HepG2 (cell line): Measurements from ENCODE around the gene C1QTNF5. TPM values are rescaled to one million over a fixed set of nuclear protein-coding genes. Genes with fewer than 3 reads are reported as not detected.

ENCODE experiments used
- GPBP1L1 ChIP-seq: sonication (generic); formaldehyde crosslinking; IDR thresholded peaks from 2 replicates; pipeline ENCODE4 v1.5.0; 2020; ENCODE audit warnings: mild to moderate bottlenecking, missing genetic modification reagents
- IKZF4 ChIP-seq: sonication (generic); formaldehyde crosslinking; IDR thresholded peaks from 2 replicates; pipeline ENCODE4 v1.5.1; 2020; ENCODE audit warnings: borderline replicate concordance, mild to moderate bottlenecking, low read depth, missing genetic modification reagents; ENCODE audit errors: not compliant biosample characterization
- KDM3A ChIP-seq: IDR thresholded peaks from 2 replicates; pipeline ENCODE4 v1.6.1; 2018; ENCODE audit warnings: low read depth, missing compliant biosample characterization
- NKX3-1 ChIP-seq: sonication (generic); formaldehyde crosslinking; IDR thresholded peaks from 2 replicates; pipeline ENCODE4 v1.5.0; 2020; ENCODE audit warnings: missing genetic modification reagents
- SMC3 ChIP-seq: IDR thresholded peaks from 2 replicates; pipeline ENCODE4 v1.6.1; 2011; ENCODE audit warnings: low read length, improper control_type of control experiment
- UBTF ChIP-seq: sonication (generic); formaldehyde crosslinking; IDR thresholded peaks from 2 replicates; pipeline ENCODE4 v1.4.0; 2020; ENCODE audit warnings: mild to moderate bottlenecking, missing genetic modification reagents
- ZHX2 ChIP-seq, 2 experiments: sonication (generic) in 1 of 2; formaldehyde crosslinking in 1 of 2; IDR thresholded peaks; 2 replicates each; pipeline versions ENCODE4 v1.6.1 to v1.9.0; 2014 to 2022; ENCODE audit warnings: antibody characterized with exemption in 1 of 2, borderline replicate concordance in 1 of 2, inconsistent platforms in 1 of 2, low read depth in 1 of 2, missing genetic modification reagents in 1 of 2
- ZNF275 ChIP-seq: sonication (generic); formaldehyde crosslinking; IDR thresholded peaks from 2 replicates; pipeline ENCODE4 v1.8.0; 2022; ENCODE audit warnings: missing genetic modification reagents, mild to moderate bottlenecking, inconsistent platforms, borderline replicate concordance
- ZNF281 ChIP-seq: sonication (generic); formaldehyde crosslinking; IDR thresholded peaks from 2 replicates; pipeline ENCODE4 v1.4.0; 2020; ENCODE audit warnings: missing genetic modification reagents, borderline replicate concordance
- ZNF501 ChIP-seq: sonication (generic); formaldehyde crosslinking; IDR thresholded peaks from 2 replicates; pipeline ENCODE4 v1.5.1; 2020; ENCODE audit warnings: mild to moderate bottlenecking, moderate library complexity, missing genetic modification reagents
- ZNF543 ChIP-seq: sonication (generic); formaldehyde crosslinking; IDR thresholded peaks from 2 replicates; pipeline ENCODE4 v1.4.0; 2020; ENCODE audit warnings: mild to moderate bottlenecking, missing genetic modification reagents
- ZNF605 ChIP-seq: sonication (generic); formaldehyde crosslinking; IDR thresholded peaks from 2 replicates; pipeline ENCODE4 v1.8.0; 2022; ENCODE audit warnings: mild to moderate bottlenecking, missing genetic modification reagents
- ZNF737 ChIP-seq: sonication (generic); formaldehyde crosslinking; IDR thresholded peaks from 2 replicates; pipeline ENCODE4 v1.5.0; 2020; ENCODE audit warnings: missing genetic modification reagents, mild to moderate bottlenecking, borderline replicate concordance
- polyA plus RNA-seq, 8 experiments: library from polyadenylated mRNA; depleted of rRNA in 3 of 8; stranded (reverse) in 7 of 8; unstranded in 1 of 8; fragments of >200 nt; fragmentation: Illumina TruSeq in 4 of 8; extraction: Trizol in 4 of 8; gene quantifications; 2 replicates each; pipeline versions ENCODE4 v1.2.1 to v1.2.3, GENCODE V29; 2011 to 2016; ENCODE audit warnings: low read depth in 4 of 8, missing spikeins in 1 of 8, mixed read lengths in 1 of 8; ENCODE audit not compliant: insufficient read depth in 1 of 8
- total RNA-seq, 5 experiments: library from RNA; depleted of rRNA; stranded (reverse); fragments of >200 nt; fragmentation: Illumina TruSeq; extraction: Trizol; gene quantifications; 2 replicates each; pipeline ENCODE4 v1.2.3, GENCODE V29; 2016; ENCODE audit warnings: low read depth in 1 of 5

The C1QTNF5 gene
- total and polyA plus RNA-seq, 2 of the 13 experiments (the other 11 are each of a cell fraction or from before 2014, with no cell fraction given), result 0.86 to 1.2 TPM

GRCh38 chr11:119373921-119374631 lies 33.4 kb upstream of the C1QTNF5 start (continued):
- TF ChIP-seq ZNF605 (CRISPR knock-in tag) (0 out of 2 replicates have a peak, but pooled peaks have one; percentile 46), GPBP1L1 (CRISPR knock-in tag) (no peak), IKZF4 (CRISPR knock-in tag) (no peak), NKX3-1 (CRISPR knock-in tag) (no peak), ZNF737 (CRISPR knock-in tag) (no peak), UBTF (CRISPR knock-in tag) (no peak), ZNF281 (CRISPR knock-in tag) (no peak), SMC3 (peak; percentile 87), ZHX2 (IDR thresholded peaks at IDR 0.05; ENCODE audit: low read depth) (no peak), ZHX2 (CRISPR knock-in tag; IDR thresholded peaks at IDR 0.05; ENCODE audit: borderline replicate concordance) (no peak), KDM3A (CRISPR knock-in tag) (0 out of 2 replicates have a peak, but pooled peaks have one; percentile 69), ZNF543 (no peak), ZNF501 (CRISPR knock-in tag) (0 out of 2 replicates have a peak, but pooled peaks have one; percentile 42), ZNF275 (CRISPR knock-in tag) (0 out of 2 replicates have a peak, but pooled peaks have one; percentile 59)
